ENCODE data around the gene PFDN5.
A peak's percentile ranks its signal among the peaks of the same experiment; 100 is the strongest.

PFDN5 gene

DNA sequence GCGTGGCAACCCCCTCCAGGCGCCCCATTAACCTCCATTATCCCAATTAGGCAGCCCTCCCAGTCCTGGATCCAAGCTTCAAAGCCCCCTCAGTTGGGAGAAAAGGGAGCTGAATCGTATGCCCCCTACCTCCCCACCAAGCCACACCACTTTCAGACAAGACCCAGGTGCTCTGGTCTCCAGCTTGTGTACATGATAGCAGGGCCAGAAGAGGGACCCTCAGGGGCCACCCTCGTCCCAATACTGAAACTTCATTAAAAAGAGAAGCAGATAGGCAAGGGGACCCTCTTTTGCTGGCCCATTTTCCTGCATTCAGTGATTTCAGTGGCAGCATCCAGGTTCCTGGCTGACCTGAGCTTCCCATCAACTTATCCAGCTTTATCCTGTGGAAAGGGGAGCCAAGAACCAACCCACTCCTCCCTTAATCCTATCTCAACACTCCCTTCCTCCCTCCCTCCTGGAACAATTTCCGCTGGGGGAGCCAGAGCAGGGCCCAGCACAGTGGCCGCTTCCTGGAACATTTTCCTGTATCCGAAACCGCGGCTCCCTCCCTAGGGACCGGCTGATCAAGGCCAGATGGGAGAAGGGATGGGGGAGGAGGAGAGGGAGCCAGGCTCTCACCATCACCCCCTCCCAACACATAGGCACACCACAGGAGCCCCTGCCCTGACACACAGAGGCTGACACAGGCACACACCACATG is 50.3 kb downstream of the PFDN5 start:
- DNase-seq (ENCODE audit: low read depth), result peak; percentile 83
- peak overlapping the region; percentile 74 for H3K4me3 ChIP-seq (ENCODE audit: low read length)
- TF ChIP-seq, protein P1, sequence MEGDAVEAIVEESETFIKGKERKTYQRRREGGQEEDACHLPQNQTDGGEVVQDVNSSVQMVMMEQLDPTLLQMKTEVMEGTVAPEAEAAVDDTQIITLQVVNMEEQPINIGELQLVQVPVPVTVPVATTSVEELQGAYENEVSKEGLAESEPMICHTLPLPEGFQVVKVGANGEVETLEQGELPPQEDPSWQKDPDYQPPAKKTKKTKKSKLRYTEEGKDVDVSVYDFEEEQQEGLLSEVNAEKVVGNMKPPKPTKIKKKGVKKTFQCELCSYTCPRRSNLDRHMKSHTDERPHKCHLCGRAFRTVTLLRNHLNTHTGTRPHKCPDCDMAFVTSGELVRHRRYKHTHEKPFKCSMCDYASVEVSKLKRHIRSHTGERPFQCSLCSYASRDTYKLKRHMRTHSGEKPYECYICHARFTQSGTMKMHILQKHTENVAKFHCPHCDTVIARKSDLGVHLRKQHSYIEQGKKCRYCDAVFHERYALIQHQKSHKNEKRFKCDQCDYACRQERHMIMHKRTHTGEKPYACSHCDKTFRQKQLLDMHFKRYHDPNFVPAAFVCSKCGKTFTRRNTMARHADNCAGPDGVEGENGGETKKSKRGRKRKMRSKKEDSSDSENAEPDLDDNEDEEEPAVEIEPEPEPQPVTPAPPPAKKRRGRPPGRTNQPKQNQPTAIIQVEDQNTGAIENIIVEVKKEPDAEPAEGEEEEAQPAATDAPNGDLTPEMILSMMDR (conservative IDR thresholded peaks at IDR 0.05; ENCODE audit: low read length), result peak; percentile 4; the same call in 1 of the 2 replicates

DNA sequence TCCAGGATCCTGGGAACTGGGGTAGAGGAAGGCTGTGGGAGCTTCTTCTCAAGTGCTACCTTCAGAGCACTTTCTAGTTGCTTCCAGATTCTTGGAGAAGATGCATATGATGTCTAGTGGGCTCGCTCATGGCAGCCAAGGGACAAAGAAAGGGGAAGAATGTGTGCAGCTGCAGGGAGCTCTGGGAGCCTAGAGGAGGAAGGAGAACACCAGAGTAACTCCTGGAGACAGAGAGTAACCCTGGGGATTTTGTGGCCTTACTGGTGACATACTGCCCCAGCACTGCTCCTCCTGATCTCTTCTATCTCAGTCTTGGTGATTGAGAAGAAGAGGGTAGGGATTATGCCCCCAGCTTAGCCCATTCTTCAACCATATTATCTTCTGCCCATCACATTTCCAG is 51.1 kb downstream of the PFDN5 start:
- DNase-seq (ENCODE audit: low read depth), result no peak
- H3K4me3 ChIP-seq (ENCODE audit: low read length), result no peak overlapping the region
- TF ChIP-seq, protein P1 (conservative IDR thresholded peaks at IDR 0.05; ENCODE audit: low read length), result no peak

DNA sequence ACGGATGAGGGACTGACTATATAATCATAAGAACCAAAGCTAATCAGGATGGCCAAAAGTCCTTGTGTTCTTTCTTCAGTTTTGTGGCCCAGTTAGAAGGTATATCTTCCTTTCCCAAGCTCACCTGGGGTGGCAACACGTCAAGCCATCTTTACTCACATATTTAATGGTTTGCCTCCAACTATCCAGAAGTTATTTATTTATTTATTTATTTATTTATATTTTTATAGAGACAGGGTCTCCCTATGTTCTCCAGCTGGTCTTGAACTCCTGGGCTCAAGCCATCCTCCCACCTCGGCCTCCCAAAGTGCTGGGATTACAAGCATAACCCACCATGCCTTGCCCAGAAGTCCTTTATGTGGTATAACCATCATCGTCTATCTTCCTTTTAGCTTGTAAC is 52.6 kb downstream of the PFDN5 start:
- TF ChIP-seq, protein P1 (conservative IDR thresholded peaks at IDR 0.05; ENCODE audit: low read length), result no peak
- DNase-seq (ENCODE audit: low read depth), result no peak
- no peak overlapping the region for H3K4me3 ChIP-seq (ENCODE audit: low read length)

All from AG10803 (cell line).